NCI-H82 (cell line): Measurements from ENCODE around the gene C4orf50.
"Not testable (repeated sequence)": the region's sequence is repeated elsewhere in the genome, so short reads cannot be mapped to it uniquely, and the experiment has no call there.

Experiments
- DNase-seq: peaks from one replicate; lab custom pipeline; 2025; lab: John Stamatoyannopoulos, UW

C4orf50 gene

DNA sequence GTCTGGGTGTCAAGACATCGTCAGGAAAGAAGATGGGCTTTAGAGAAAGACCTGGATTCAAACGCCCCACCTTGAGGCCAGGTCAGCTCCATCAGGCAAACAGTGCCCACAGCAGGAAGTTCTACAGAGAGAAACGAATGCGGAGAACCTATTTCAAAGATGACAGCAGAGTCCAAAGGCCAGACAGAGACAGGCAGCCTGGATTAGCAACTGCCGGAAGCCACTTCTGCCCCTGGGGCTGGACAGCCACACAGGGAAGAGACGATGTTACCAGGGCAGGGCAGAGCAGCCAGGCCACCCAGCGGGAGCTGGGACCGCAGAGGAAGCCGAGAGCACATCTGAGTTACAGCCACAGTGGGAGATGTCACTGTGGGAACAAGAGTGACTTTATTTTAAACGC lies 1.2 kb downstream of the C4orf50 start:
- DNase-seq, result no peak

DNA sequence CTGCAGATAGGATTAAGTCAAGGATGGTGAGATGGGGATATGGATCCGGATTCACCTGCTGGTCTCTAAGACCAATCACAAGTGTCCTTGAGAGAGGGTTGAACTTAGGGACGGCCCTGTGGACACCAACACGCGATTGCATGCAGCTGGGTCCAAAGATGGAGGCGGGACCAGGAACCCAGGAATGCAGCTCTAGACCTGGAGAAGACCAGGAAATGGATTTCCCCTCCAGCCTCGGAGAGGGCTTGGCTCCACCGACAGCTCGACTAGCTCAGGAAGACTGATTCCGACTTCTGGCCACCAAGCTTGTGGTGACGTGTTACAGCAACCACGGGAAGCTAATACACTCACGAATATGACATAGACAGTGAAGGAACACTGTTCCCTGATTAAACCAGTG lies 4.7 kb downstream of the C4orf50 start:
- no peak for DNase-seq

DNA sequence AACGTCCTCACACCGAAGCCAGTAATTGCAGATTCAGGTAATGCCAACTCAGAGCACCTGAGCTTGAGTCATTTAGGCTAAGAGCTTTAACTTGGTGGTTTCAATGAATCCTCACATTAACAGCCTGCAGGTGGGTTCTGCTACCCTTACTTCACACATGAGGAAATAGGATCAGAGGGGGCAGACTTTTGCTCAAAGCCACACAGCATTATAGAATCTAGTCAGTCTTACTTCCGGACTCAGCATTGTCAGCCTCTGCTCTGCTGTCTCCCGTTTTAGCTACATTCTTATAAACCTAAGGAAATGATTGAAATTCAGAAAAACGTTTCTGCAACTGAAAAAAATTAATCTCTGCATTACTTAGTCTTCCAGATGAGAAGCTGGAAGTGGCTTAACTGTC lies 6.0 kb downstream of the C4orf50 start:
- no peak for DNase-seq

DNA sequence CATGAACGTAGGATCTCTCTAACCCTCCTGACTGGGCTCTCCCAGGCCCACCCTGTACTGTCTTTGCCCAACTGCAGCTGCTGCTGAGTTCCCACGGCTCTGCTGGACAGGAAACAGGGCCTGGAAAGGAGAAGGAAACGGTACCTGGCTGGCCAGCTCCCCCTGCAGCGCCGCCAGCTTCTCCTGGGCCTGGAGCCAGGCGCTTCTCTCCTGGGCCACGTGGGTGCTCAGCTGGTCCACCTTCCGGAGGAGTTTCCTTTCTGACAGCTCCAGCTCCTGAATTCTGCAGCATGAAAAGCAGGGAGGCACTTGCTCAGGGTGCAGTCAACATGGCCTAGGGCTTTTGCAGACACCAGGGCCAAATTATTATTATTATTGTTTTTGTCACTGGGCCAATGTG lies 6.5 kb downstream of the C4orf50 start:
- no peak for DNase-seq

DNA sequence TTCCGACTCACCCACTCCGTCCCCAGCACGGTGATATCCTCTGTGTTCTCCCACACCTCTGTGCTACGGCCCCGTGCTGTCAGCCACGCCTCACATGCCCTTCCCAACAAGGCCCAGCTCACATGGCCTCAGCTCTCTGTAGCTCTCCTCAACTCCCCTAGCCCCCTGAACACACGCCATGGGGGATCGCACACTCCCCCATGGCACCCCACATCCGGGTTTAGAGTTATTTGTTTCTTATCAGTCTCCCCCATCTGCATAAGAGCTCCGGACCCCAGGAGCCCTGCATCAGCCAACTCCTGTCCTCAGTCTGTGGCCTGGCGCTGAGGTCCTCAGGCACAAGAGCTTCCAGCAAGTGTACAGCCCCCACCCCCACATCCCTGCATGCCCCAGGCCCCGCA lies 7.0 kb downstream of the C4orf50 start:
- DNase-seq, result no peak

DNA sequence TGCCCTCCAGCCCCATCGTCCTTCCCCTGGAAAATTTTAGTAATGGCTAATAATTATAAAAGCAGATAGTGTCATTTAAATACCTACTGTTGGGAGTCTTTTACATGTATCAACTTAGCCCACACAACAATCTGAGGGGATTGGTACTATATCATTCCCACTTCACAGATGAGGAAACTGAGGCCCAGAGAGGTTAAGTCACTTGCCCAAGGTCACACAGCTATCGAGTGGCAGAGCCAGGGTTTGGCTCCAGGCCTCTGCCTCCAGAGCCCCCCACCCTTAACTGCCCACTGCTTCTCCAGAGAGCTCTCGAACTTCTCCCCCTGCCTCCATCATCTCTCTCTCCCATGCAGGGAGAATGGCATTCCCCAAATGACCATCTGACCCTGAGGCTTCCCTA lies 7.4 kb downstream of the C4orf50 start:
- DNase-seq, result no peak

DNA sequence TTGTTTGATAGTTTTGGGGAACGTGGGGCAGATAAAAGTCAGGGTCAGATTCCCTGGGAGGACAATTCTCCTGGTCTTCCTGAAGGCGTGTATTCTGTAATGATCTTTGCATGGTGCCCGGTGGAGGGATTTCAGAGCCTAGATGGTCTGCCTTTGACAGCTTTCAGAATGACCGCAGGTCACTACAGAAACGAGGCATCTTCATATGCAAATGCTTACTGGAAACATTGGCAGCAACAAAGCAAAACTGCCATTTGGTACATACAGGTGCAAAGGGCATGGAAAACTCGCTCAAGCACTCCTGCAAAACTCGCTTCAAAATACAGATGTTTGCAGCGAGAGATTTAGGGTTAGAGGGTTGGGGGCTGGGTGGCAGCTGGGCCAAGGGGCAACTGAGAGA lies 8.8 kb downstream of the C4orf50 start:
- DNase-seq, result no peak

DNA sequence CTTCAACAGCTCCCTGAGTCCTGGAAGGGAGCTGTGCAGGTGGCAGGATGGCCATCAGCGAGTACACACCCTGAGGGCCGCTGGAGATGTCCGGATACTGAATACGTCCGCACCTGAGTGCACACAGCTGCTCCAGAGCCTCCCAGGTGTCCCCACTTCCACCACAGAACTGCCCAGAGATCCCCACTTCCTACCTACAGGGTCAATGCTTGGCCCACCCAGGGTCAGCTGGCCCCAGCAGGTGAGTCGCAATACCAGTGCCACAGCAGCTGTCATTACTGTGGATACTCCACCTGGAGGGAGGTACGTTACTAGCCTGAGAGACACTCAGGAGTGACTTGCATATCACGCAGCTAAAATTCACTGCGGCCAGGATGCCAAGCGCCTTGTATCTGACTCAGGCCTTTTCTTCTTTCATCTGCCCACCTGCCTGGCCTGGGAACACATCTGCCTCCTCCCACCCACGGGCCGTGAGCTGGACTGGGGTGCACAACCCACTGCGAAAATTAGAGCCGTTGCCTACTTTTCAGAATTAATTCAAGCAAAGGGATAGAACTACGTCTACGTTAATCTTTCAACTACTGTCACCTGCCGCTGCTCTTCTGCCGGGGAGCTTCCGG lies 9.4 kb downstream of the C4orf50 start:
- DNase-seq, result no peak

DNA sequence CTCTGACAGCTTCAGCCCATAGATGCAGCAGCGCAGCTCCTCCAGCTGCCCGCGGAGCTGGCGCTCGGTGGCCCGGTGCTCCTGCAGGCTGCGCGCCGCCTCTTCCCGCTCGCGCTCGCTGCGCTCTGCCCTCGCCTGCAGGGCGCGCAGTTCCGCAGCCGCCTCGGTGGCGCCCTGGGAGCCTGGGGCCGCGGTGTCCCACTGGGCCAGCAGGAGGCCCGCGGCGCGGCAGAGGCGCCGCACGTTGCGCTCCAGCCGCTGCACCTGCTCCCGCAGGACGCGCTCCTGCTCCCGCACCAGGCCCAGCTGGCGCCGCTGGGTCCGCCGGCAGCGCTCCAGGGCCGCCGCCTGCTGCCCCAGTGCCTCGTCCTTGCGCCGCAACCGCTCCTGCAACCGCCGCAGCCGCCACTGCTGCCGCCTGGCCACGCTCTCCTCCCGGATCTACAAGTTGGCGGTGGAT lies 10.1 kb downstream of the C4orf50 start:
- peak; percentile 58 for DNase-seq

DNA sequence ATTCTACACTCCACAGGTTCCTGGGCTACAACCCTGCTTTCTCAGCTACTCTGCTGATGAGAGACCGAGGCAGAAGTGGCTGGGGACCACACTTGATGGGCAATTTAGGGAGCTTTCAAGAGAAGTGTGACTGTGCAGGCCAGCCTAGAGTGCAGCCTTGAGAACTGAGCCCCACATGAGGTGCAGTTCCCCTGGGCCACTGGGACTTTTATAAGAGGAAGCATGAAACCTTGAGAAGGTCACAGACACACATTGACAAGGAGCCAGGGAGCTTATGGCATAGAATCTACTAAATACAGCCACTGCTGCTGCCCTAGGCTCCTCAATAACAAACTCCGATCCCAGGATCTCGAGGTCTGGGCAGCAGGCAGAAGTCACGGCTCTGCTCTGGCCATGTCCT lies 13.1 kb downstream of the C4orf50 start:
- no peak for DNase-seq

DNA sequence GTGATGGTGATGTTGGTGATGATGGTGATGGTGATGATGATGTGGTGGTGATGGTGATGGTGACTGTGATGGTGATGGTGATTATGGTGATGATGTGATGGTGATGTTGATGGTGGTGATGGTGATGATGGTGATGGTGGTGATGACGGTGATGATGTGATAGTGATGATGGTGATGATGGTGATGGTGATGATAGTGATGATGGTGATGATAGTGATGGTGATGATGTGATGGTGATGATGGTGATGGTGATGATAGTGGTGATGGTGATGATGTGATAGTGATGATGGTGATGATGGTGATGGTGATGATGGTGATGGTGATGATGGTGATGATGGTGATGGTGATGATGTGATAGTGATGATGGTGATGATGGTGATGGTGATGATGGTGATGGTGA lies 14.7 kb downstream of the C4orf50 start:
- DNase-seq, result not testable (repeated sequence)

DNA sequence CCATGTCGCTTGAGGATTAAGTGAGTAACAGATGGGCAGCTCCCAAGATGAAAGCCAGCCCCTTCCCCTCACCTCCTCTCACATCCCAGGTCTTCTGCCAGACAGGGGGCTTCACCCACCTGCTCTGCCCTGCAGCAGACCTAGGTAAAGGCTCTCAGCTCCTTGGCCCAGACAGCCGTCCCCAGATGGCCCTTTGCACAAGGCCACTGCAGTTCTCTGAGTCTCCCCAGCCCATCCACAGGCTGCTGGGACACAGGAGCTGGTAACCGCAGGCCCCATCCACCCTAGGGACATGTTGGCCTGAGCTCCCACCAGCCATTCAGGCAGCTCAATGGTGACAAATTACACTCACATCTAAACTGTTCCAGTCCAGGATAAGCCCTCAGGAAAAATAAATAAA lies 15.3 kb downstream of the C4orf50 start:
- DNase-seq, result no peak

DNA sequence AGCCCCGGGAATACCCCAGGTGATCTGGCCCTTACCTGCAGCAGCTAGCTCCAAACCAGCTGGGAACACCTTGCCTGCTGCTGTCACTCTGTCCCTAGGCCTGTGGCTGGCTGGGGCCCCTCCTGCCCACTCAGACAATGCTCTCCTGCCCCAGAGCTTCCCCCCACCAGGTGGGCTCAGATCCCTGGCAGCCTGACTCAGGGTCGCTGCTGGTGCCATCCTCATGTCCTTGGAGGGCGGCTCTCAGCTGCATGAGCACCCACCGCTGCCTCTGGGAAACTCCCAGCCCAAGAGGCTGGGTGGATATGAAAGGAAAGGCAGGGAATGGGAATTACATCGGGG lies 15.8 kb downstream of the C4orf50 start:
- DNase-seq, result no peak

DNA sequence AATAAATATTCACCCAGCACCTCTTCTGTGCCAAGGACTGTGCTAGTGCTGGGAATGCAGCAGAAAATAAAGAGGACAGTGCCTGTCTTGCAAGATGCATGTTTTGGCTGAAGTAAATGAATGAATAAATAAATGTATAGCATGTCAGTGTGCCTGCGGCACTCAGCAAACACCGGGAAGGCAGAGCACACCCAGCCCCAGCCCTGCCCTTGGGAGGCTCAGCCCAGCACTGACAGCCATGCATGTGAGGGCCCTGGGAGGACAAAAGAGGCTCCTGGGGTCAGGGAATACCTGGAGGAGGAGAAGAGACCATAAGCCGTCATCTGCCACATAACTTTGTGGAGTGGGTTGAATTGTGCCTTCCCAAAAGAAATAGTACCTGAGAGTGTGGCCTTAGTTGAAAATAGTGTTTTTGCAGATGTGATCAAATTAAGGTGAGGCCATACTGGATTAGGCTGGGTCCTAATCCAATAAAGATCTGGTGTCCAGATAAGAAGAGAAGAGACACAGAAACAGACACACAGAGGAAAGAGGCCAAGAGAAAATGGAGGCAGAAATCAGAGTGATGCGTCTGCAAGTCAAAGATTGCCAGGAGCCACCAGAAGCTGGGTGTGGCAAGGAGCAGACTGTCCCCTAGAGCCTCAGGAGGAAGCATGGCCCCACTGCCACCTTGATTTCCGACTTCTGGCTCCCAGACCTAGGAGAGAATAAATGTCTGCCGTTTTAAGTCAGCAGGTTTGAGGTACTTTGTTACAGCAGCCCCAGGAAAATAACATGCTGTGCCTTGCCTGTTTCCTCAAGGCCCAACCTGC lies 16.3 kb downstream of the C4orf50 start:
- peak; percentile 22 for DNase-seq

DNA sequence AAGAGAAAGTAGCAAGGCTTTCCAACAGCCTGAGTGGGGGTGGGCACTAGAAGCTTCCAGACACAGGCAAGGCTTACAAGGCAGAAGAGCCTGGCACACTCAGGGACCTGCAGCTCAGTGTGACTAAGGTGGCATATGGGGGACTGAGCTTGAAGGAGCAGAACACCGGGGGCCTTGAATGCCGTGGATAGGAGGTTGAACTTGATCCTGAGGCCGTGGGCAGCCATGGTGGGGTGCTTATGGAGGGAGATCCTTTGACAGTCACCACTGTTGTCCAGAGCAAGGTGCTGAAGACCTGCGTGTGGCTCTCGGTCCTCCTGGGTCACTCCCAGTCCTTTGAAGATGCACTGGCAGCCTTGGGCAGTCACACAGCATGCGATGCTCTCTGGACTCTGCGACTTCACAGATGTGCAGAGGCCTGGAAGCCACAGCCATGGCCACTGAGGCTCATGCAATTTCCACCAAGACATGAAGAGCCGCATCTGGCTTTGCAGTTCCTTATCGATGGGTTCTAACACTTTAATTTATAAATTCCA lies 18.3 kb downstream of the C4orf50 start:
- DNase-seq, result no peak

DNA sequence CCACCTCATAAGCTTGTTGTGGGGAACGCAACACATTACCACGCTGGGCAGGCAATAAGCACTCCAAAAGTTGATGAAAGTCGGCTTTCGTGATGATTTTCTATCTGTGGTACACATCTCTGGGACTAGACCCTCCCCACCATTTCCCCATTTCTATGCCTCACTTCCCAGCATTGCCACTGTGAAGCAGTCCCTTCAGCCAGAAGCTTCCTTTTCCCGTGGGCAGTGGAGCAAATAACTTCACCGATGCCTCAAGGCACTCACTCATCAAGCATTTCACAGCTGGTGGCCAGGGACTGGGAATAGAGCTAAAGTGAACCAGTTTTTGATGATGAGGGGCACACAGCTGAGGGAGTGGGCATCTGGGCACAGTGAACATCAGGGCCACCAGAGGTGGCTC lies 18.9 kb downstream of the C4orf50 start:
- no peak for DNase-seq

DNA sequence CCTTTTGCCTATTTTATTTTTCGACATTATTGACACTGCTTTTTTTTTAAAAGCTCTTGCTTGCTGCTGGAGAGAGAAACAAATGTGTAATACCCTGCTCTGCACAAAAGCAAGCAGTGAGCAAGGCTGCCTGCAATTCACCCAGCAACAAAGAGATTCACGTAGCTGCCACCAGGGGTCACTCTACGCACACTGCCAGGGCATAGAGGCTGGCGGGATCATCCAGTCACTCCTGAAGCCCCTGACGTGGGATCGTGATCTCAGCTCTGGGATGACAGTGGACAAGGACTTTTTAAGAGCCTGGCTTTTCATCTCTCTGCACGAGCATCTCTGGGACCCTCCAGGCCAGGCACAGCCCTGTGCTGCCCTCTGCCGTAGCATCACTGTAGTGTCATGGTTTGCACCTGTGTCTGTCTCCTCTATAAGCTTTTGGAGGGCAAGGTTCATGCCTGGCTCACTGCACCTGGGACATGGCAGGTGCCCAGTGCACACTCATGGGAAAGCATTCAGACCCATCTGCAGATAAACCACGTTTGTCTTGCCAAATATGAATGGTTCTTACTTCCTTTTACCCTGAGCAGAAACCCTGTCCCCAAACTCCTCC lies 19.8 kb downstream of the C4orf50 start:
- DNase-seq, result peak; percentile 80

DNA sequence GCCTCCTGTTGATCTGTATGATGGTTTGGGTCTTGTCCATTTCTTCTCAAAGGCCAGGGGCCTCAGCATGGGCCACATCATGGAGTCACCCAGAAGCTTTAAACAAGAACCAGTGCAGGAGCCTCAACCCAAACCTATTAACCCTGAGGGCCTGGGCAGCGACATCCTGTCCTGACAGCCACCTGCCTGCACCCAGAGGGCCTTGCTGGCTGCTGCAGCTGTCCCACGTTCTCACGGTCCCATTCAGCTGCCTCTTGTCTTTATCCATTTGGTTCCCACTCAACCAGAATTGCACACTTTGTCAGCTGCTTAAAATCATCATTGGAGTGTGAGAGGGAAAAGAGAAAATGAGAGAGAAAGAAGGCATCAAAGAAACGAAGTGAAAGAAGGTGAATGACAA lies 21.6 kb downstream of the C4orf50 start:
- no peak for DNase-seq

DNA sequence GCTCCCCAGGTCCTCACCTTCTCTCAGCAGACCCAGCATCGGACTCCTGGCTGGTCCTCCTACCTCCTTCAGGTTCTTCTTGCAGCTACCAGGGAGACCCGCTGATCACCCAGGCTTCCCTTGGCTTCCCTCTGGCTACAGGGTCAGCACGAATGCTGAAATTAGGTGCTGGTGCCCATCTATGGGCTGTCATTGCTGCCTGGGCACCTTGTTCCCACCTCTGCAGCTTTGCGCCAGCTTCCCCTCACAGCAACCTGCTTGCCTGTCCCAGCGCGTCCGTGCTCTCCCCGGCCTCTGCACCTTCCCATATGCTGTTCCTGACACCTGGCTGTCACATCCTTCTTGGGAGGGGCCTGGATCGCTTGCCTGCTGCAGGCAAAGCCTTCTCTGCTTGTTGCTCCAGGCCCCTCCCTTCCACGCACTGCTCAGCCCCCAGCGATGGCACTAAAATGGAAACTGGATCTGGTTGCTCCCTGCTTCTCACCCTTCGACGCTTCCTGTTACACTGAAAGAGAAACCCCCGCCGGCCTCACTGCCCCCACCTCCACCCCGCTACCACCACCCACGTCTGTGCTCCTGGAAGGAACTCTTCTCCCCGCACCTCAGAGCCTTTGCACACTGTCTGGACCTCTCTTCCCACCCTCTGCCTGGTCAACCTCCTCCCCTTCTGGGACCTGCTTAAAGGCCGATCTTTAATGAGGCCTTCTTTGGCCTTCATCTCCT lies 22.2 kb downstream of the C4orf50 start:
- DNase-seq, result no peak

DNA sequence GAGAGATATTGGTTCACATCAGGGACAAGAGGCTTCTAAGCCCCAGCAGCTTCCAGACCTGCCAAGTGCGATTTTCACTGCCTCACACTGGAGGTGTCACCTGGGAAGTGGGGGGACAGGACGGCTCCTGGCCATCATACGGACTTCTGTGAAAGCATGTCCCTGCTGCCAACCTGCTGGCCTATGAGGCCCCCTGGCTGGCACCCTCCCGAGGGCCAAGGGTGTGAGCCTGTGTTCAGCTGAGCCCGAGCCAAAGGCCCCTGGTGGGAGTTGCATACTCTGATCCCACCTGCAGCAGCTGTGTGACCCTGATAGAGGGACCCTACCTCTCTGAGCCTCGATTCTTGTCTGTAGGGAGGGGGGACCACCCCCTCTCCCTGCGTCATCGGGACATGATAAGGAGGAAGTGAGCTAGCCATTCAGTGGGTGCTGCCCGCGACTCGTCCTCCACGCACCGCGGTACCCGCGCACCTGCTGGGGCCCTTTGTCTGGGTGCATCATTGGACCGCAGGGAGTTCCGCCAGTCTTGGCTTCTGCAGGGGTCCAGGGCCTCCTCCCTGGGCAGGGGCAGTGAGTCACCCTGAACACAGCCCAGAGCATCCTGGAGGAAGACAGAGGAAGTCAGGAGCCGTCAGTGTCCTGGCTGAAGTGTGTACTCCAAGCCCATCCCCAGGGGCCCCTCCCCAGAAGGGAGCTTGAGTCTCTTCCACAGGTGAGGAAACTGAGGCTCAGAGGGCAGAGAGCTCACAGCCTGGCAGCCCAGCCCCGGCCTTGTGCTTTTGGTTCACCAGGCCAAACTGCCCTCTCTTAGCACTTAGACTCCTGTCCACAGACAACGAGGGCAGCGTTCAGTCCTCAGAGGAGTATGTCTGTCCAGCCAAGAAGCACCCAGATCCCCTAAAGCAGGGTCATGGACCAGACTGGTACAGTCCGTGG lies 24.1 kb downstream of the C4orf50 start:
- no peak for DNase-seq

DNA sequence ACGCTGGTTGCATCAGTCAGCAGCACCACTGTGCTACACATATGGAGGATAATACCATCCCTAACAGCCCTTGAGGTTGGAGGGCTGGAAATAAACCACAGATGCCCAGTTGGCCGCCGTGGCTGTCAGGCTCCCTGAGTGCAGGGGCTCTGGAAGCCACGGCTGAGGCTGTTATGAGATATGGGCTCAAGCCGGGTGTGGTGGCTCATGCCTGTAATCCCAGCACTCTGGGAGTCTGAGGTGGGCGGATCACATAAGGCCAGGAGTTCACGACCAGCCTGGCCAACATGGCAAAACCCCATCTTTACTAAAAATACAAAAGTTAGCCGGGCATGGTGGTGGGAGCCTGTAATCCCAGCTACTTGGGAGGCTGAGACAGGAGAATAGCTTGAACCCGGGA lies 24.9 kb downstream of the C4orf50 start:
- DNase-seq, result not testable (repeated sequence)
